MM.1S (cell line): ENCODE measurements around the gene ZNF575.

Experiments used
- DNase-seq: peaks from one replicate; pipeline ENCODE4 v3.0.0-alpha.2; 2015
- H2AFZ ChIP-seq: fragments of 300-600 bp; sonication (generic); 2 replicates; pipeline ENCODE4 v1.6.0; 2016; ENCODE audit warnings: antibody characterized with exemption, low read length
- H3F3A ChIP-seq: fragments of 300-600 bp; sonication (generic); 2 replicates; pipeline ENCODE4 v1.6.1; 2016; ENCODE audit warnings: mild to moderate bottlenecking, antibody characterized with exemption, low read length, moderate library complexity, mixed read lengths; ENCODE audit not compliant: insufficient read depth
- H3K27ac ChIP-seq: fragments of 300-600 bp; sonication (generic); 2 replicates; pipeline ENCODE4 v1.5.1; 2016; ENCODE audit warnings: mild to moderate bottlenecking, low read length
- H3K27me3 ChIP-seq: fragments of 300-600 bp; sonication (generic); replicated peaks from 2 replicates; pipeline ENCODE4 v1.6.0; 2016; ENCODE audit warnings: low read length; ENCODE audit not compliant: insufficient read depth
- H3K36me3 ChIP-seq: fragments of 300-600 bp; sonication (generic); replicated peaks from 2 replicates; pipeline ENCODE4 v1.6.1; 2016; ENCODE audit warnings: mild to moderate bottlenecking, low read length, mixed read lengths; ENCODE audit not compliant: insufficient read depth
- H3K4me1 ChIP-seq: fragments of 300-600 bp; sonication (generic); 2 replicates; pipeline ENCODE4 v1.6.1; 2016; ENCODE audit warnings: low read length, mixed read lengths
- H3K4me2 ChIP-seq: fragments of 300-600 bp; sonication (generic); 2 replicates; pipeline ENCODE4 v1.6.0; 2016; ENCODE audit warnings: low read depth, low read length
- H3K4me3 ChIP-seq: fragments of 300-600 bp; sonication (generic); 2 replicates; pipeline ENCODE4 v1.5.1; 2016; ENCODE audit warnings: low read length, mixed read lengths
- H3K79me2 ChIP-seq: fragments of 300-600 bp; sonication (generic); 2 replicates; pipeline ENCODE4 v1.6.1; 2016; ENCODE audit warnings: mixed run types, low read length, mixed read lengths
- H3K9ac ChIP-seq: fragments of 300-600 bp; sonication (generic); 2 replicates; pipeline ENCODE4 v1.6.1; 2016; ENCODE audit warnings: low read length, mixed read lengths
- H3K9me2 ChIP-seq: fragments of 300-600 bp; sonication (generic); replicated peaks from 2 replicates; pipeline ENCODE4 v1.6.1; 2016; ENCODE audit warnings: mild to moderate bottlenecking, low read length, mixed read lengths; ENCODE audit not compliant: insufficient read depth
- H3K9me3 ChIP-seq: fragments of 300-600 bp; sonication (generic); replicated peaks from 2 replicates; pipeline ENCODE4 v1.6.1; 2016; ENCODE audit warnings: mild to moderate bottlenecking, low read length, mixed read lengths; ENCODE audit not compliant: insufficient read depth
- H4K20me1 ChIP-seq: fragments of 300-600 bp; sonication (generic); 2 replicates; pipeline ENCODE4 v1.6.1; 2016; ENCODE audit warnings: mild to moderate bottlenecking, low read length, moderate library complexity, mixed read lengths; ENCODE audit not compliant: insufficient read depth
- CTCF ChIP-seq: fragments of 300-600 bp; sonication (generic); IDR thresholded peaks from 2 replicates; pipeline ENCODE4 v1.5.1; 2016; ENCODE audit warnings: antibody characterized with exemption, low read length, mixed read lengths
- EZH2 ChIP-seq: fragments of 300-600 bp; sonication (generic); optimal IDR thresholded peaks from 2 replicates; pipeline ENCODE3; 2017; ENCODE audit warnings: low read depth, mild to moderate bottlenecking, antibody characterized with exemption, low read length, mixed read lengths
- EZH2phosphoT487 ChIP-seq: fragments of 300-600 bp; sonication (generic); IDR thresholded peaks from 2 replicates; pipeline ENCODE4 v1.6.1; 2018; ENCODE audit warnings: antibody characterized with exemption, low read length

The ZNF575 gene

GRCh38 chr19:43562698-43563241, 29.8 kb downstream of the ZNF575 start:
- H3K79me2 ChIP-seq, result no peaks in the 10 kb centered on the region; the same call in 1 of the 2 replicates
- H3K36me3 ChIP-seq, result no peaks in the 10 kb centered on the region
- H3K4me3 ChIP-seq, result no peak overlapping the region
- H3K4me1 ChIP-seq, result no peaks in the 10 kb centered on the region
- H3K9me2 ChIP-seq, result no peaks in the 10 kb centered on the region
- no peak overlapping the region for H3K27ac ChIP-seq
- no peaks in the 10 kb centered on the region for H3K9me3 ChIP-seq
- no peaks in the 10 kb centered on the region for H3F3A ChIP-seq
- H3K4me2 ChIP-seq, result no peak overlapping the region
- no peak overlapping the region for H3K9ac ChIP-seq
- no peak overlapping the region for H2AFZ ChIP-seq
- no peaks in the 10 kb centered on the region for H4K20me1 ChIP-seq
- no peak for DNase-seq
- H3K27me3 ChIP-seq, result no peaks in the 10 kb centered on the region
- TF ChIP-seq EZH2 (no peak), EZH2phosphoT487 (no peak), CTCF (no peak)

- TF ChIP-seq EZH2phosphoT487 (no peak), EZH2 (no peak), CTCF (no peak)
- Histone ChIP-seq H3K36me3 (no peaks in the 10 kb centered on the region), H3K9me2 (no peaks in the 10 kb centered on the region), H3K9me3 (no peaks in the 10 kb centered on the region), H3K4me2 (no peak overlapping the region), H3K79me2 (no peaks in the 10 kb centered on the region; the same call in 1 of the 2 replicates), H3K4me1 (no peaks in the 10 kb centered on the region), H4K20me1 (no peaks in the 10 kb centered on the region), H3K27ac (no peak overlapping the region), H3F3A (no peaks in the 10 kb centered on the region), H3K27me3 (no peaks in the 10 kb centered on the region), H2AFZ (no peak overlapping the region), H3K4me3 (no peak overlapping the region), H3K9ac (no peak overlapping the region)
- DNase-seq, result no peak
Observed at GRCh38 chr19:43563816-43564457, 30.9 kb downstream of the ZNF575 start.

GRCh38 chr19:43564800-43565199, 31.8 kb downstream of the ZNF575 start:
- Histone ChIP-seq H3K9ac (no peak overlapping the region), H3K27me3 (no peaks in the 10 kb centered on the region), H2AFZ (no peak overlapping the region), H3K9me2 (no peaks in the 10 kb centered on the region), H3K9me3 (no peaks in the 10 kb centered on the region), H3K27ac (no peak overlapping the region), H3K4me3 (no peak overlapping the region), H3F3A (no peaks in the 10 kb centered on the region), H3K4me1 (no peaks in the 10 kb centered on the region), H4K20me1 (no peaks in the 10 kb centered on the region), H3K36me3 (no peaks in the 10 kb centered on the region), H3K4me2 (no peak overlapping the region), H3K79me2 (no peaks in the 10 kb centered on the region; the same call in 1 of the 2 replicates)
- DNase-seq, result no peak
- TF ChIP-seq CTCF, result no peak
- no peak for TF ChIP-seq EZH2phosphoT487
- no peak for TF ChIP-seq EZH2
